Measurements from ENCODE around the gene PTGS1.
"Not testable (repeated sequence)": the region's sequence is repeated elsewhere in the genome, so short reads cannot be mapped to it uniquely, and the experiment has no call there.

- TF ChIP-seq POLR2AphosphoS5 (IDR thresholded peaks at IDR 0.05); CTCF (IDR thresholded peaks at IDR 0.05); EP300 (IDR thresholded peaks at IDR 0.05); POLR2A (IDR thresholded peaks at IDR 0.05; ENCODE audit: low read depth): not testable (repeated sequence)
These were observed 7.7 kb upstream of the PTGS1 start for GRCh38 chr9:122363131-122363530.
